Stimulated activated CD4-positive, alpha-beta T cell treated with anti-CD3 and anti-CD28 coated beads, Interleukin-15, amount 100 ng/mL, for 24 hours (primary cell): ENCODE results near the gene GMDS.

Experiments
- DNase-seq: peaks from one replicate; pipeline ENCODE4 v3.0.0-alpha.2; 2020

The GMDS gene

DNA sequence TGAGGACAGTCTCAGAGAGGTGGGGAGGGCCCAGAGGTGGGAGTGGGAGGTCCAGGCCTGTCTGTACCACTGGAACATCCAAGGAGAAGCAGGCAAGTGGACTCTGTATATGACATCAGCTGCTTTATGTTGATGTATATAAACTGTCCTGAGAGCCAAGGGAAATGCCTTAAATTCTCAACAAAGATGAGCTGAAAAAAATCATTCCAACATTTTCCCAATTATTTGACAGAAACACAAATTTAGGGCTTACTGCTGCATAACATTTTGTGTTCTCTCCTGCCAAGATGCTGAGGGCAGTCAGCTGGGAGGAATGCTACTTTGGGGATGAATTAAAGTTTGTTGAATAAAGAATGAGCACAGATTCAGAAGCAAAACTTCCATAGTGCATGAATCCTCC is 582.9 kb downstream of the GMDS start:
- no peak for DNase-seq

DNA sequence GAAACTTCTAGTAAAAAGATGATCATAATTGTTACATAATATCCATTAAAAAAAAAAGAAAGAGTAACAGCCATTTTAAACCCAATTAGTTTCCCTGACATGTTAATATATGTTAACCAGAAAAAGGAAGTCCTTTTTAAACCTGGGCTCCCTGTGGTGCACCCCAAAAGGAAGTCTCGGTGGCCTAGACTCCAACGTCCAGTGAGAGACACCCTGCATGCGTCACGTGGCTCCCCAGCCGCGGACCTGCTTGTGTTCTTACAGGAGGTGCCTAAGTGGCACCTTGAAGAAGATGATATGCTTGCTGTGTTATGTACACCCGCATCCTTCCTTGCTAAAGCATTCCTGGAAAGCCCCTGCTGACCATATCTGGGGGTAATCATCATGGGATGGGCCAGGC is 585.6 kb downstream of the GMDS start:
- DNase-seq = no peak

DNA sequence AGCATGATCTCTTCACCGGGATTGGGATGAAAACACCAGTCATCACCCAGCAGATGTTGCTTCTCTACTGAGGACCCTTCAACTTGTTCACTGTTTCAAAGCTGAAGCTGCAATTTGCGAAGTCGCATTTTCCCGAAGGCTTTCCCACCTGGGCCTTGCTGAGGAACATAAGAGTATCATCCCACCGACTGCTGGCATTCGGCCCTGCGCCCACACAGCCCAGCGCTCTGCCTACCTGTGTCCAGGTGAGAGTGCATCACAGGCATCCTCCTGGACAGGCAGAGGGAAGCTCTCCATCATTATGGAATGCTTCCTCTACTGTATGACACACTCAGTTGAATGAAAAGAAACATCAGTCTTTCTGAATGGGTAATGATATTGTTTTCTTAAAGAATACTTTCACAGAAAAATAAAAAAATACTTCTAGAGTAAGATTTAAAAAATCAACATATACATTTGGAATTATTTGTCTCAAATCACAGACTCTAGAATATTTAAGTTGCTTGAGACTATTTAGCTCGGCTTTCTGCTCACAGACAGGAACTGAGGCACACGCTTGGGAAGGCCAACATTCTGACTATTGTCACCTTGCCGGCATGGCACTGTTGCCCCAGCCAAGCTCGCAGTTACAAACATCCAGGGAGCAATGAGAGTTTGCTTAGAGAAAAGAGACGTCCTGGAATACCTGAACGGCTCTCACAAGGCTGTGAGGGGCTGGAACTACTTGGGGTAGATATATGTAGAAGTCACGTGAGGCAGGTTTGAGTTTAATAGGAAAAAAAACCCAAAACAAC is 587.0 kb downstream of the GMDS start:
- no peak for DNase-seq

DNA sequence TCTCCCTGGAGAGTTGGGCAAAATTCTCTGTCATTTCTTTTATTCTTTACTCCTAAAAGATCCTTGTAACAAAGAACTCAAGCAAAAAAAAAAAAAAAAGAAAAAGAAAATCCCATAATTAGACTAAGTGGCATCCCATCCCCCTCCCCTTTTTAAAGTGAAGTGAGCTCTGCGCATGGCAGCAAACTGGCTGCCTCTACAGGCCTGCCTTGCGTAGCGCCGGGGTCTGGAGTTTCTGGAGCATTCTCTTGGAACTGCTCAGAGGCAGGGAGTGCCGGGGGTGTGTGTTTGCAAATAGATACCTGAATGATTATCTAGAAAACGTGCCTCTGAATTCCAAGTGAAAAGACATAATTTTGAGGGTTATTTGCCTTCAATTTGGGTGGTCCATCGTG is 587.6 kb downstream of the GMDS start:
- no peak for DNase-seq

DNA sequence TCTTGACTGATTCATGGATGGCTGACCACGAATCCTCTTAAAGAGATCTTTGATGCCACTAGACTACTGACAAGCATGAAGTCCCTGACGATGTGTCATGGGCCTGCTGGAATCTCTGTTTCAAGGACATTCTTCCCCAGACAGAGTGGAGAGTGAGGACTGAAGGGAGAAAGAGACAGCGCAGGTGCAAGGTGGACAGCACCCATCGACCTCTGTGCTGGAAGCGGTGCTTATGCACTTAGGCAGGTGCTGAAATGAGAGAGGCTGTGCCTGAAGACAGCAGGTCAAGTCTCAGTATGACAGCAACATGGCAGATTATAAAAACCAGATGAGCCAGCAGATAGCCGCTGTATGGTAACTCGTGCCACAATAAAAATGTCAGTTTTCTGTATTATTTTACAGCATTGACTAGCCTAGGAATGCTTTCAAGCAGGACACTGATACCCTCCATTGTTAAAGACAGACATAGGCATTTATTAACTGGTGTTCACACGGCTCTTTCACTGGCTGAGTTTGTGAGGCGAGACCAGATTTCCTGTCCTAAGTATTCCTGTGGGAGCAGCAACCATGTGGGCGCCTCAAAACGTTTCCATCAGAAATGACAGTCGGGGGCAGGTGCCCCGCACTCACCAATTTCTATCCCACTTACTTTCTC is 588.2 kb downstream of the GMDS start:
- DNase-seq = no peak

DNA sequence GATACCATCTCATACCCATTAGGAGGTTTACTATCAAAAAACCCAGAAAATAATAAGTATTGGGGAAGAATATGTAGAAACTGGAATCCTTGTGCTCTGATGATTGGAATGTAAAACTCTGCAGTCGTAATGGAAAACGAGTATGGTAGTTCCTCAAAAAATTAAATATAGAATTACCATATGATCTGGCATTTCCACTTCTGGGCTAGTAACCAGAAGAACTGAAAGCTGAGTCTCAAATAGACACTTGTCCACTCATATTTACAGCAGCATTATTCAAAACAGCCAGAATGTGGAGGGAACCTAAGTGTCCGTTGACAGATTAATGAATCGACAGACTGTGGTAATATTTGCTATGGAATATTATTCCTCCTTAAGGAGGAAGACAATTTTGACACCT is 591.4 kb downstream of the GMDS start:
- DNase-seq = no peak

DNA sequence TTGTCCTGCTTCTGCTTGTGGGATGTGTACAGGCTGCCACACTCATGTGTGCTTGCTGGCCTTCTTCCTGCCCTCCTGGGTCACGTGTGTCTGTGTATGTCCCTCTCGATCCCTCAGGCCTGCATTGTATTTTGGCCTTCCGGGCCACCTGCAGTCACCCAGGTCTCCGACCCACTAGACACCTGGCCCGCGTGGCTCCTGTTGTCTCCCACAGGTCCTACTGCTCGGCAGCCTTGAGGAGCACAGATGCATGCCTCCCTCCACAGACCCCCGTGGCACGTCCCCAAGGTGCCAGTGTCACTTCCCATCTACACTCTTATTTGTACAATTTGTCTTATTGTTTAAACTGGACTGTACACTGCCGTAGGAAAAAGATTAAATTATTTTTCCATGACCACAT is 592.6 kb downstream of the GMDS start:
- no peak for DNase-seq

DNA sequence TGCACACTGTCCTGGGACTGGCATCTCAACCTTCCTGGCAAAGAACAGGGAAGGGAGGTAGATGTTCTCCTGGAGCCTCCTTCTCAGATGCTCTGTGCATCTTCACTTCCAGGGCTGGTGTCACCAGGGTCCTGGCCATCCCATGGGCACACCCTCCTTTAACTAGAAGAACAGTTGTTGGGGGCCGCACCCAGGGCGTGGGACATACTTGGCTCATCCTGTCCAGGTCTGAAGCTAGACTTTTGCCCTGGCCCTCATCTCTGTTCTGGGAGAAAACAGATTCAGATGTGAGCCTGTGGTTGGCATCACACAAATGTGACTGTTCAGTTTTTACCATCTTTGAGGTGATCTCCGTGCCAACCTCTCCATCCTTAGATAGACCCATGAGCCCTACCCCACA is 594.0 kb downstream of the GMDS start:
- no peak for DNase-seq

DNA sequence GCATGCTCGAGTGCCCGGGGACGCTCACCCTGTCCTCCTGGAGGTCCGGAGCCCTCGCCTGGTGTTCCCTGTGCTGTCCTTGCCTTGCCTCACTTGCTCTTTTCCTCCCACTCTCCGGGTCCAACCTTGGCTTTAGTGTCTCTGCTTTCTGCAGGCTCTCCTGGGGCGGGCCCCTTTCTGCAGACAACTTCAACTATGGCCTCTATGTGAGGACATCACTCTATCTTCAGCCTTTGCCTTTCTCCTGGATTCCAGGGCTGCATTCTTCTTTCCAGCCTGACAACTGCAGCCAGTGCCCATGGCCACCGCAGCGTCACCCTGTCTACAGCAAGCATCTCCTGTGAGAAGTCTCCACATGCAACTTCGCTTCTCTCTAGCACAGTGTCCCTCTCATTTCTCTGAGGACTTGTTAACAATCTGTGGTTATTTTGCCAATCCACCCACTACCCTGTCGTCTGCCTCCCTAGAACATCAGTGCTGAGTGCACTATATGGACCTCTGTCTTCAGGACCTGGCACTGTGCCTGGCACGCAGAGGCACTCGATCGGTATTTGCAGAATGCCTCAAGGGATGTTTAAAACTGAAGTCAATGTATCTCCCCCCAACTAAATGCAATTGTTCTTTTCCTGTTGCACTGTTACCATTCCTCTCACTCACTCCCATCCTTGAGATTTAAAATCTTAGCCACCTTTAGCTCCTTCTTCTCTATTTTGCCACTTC is 599.8 kb downstream of the GMDS start:
- DNase-seq = no peak

DNA sequence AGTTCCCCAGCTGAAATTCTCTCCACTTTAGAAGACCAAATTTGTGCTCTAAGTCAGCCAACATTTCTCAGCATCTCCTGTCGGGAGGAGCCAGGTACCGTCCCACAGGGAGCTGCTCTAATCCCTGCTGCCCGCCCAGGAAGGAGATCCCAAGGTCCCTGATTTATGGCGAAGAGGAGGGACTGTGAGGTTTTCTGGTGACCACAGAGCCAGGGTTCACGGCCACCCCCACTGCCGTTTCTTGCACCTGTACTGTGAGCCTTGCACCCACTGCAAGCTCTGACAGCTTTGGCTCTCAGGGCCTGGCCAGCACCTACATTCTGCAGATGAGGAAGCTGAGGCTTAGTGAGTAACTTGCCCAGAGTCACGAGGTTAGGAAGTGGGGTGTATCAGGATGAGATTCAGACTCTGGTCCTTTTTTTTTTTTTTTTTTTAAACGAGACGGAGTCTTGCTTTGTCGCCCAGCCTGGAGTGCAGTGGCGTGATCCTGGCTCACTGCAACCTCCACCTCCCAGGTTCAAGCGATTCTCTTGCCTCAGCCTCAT is 600.8 kb downstream of the GMDS start:
- DNase-seq = no peak

DNA sequence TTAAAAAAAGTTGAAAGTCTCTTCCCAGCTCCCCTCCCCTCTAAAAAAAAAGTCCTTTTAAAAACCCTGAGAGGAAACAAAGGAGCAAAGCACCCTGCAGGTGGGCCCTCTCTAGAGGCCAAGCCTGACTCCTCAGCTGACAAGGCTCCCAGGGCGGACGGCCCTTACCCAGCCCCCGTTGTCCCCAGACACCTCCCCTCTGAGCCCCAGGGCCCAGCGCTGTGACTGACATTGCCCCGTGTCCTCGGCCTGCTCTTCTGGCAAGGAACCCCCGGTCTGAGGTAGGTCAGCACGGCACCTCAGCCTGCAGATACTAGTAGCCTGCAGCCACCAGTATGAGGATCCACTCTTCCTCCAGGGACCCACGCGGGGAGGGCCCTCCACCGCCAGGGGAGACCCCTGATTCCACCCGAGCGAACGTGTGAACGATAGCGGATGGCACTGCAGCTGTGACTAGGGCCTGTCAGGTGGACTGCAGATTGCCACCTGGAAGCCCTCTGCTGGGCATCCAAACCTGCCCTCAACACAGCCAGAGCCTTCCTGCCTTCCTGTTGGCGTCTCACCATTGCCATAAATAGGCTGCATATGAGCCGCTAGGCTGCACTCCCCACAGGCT is 601.5 kb downstream of the GMDS start:
- DNase-seq = no peak

DNA sequence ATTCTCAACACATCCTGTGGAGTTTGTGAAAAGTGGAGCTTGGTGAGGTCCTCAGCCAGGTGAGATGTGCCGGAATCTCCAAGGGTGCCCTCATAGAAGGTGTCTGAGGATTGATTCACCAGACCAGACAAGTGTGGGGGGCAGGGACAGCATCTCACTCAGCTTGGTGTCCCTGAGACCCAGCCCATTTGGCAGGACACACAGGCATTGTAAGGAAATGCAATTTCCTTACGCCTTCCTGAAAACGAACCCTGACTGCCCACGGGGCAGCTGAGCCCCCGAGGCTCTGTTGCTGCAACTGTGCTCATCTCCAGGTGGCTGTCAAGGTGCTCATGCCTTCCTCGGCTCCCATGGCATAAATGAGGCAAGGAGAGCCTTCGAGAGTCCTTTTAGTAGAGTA is 602.3 kb downstream of the GMDS start:
- DNase-seq = no peak

DNA sequence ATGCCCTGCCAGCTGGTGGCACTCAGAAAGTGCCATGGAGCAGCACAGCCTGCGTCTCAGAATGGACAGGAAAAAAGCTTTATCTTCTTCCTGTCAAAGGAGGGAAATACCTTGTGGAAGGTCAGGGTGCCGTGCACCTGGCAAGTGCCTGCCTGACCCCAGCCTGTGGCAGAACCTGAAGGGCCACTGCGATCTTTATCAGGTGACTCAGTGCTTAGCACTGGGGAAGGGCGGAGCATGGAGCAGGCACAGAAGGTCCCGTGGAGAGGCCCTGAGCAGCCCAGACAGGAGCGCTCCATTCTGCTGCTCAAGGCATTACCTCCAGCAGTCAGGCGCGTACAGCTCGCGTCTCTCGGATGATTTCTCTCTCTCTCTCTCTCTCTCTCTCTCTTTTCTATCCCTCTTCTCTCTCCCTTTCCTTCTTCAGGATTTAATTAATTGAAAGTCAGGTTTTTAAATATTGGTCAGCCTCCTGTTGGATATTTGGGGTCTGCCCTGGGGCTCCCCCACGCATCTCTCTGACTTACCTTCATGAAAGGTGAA is 604.0 kb downstream of the GMDS start:
- no peak for DNase-seq

DNA sequence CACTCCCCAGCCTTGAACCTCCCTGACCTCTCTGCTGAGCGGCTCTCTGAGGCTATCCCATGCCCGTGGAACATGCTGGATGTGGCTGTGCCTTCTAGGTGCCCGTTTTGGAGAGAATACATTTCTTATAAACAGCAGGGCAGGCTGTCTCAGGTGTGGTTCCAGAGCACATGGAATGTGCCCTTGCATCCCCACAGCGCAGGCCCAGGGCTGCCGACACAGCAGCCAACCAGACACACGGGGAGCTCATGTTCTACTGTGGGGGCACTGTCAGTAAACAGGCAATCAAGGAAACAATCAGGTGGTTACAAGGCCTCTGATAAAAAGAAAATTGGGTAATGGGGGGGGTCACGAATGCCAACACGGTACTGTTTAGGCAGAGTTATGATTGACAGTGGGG is 604.9 kb downstream of the GMDS start:
- no peak for DNase-seq

DNA sequence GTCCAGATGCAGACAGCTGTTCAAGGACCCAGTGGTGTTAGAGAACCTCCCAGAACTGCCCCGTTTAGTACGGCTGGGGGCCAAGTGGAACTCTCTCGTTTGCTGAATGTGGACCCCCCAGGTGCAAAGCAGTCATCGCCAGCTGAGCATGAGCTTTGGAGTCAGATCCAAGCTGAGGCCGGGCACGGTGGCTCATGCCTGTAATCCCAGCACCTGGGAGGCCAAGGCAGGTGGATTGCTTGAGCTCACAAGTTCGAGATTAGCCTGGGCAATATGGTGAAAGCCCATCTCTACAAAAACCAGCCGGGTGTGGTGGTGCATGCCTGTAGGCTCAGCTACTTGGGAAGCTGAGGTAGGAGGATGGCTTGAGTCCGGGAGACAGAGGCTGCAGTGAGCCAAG is 606.0 kb downstream of the GMDS start:
- no peak for DNase-seq

DNA sequence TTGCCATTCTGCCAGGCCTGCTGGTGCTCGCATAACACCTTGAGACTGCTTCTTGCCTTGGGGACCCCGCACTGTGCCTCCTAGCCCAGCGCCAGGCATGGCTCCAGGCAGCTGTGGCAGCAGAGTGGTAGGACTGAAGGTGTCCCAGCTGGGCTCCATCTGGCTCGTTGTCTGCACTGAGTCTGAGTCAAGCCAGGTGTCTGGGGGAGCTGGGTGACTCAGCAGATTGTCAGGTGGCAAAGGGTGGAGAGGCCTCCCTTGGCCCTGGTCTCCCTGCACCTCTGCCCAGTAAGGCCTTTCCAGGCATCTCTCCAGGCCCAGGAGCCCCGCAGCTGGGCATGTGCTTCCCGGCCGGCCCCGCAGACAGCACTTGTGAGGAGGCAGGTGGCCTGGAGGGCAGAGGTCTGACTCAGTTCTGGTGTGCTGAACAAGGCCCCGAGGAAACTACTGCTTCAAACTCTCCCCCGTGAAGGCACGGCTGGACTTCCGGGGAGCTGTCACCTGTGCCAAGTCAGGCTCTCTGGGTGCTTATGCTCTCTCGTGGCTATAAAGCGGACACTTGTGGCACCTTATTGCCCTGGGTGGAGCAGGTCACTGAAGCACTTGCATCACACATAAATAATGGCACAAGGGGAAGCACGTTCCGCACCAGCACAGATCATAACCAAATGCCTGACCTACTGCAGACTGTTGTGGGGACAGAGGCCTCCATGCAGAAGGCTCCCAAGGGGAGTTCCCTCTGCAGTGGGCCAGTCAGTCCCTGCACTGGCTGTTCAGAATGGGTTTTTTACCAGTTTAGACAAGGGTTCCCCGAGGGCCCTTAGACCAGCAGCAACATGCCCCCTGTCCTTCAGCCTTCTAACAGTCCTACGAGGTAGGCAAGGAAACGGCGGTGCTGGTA is 608.2 kb downstream of the GMDS start:
- DNase-seq = no peak

DNA sequence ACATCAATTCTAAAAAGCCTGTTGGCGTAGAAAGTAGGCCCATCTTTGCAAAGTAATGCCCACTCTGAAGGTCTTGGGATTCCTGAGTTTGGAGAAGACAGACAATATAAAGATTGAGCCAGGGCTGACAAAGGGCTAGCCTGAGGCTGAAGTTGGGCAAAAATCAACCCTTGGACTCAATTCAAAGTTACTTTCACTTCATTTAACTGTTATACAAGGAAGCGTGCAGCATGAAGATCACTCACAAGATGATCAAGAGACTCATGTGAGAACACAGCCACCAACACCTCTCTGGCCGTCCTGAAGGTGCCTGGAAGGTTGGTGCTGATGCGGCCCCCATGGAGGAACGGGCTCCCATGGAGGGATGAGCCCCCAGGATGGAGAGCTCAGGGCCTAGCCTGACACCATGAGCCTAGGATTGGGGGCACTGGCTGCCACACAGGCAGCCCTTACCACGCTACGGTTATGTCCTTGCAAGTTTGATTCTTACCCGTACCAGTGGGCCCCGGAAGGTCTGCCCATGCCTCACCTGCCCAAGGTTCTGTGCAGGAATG is 609.1 kb downstream of the GMDS start:
- DNase-seq = no peak

DNA sequence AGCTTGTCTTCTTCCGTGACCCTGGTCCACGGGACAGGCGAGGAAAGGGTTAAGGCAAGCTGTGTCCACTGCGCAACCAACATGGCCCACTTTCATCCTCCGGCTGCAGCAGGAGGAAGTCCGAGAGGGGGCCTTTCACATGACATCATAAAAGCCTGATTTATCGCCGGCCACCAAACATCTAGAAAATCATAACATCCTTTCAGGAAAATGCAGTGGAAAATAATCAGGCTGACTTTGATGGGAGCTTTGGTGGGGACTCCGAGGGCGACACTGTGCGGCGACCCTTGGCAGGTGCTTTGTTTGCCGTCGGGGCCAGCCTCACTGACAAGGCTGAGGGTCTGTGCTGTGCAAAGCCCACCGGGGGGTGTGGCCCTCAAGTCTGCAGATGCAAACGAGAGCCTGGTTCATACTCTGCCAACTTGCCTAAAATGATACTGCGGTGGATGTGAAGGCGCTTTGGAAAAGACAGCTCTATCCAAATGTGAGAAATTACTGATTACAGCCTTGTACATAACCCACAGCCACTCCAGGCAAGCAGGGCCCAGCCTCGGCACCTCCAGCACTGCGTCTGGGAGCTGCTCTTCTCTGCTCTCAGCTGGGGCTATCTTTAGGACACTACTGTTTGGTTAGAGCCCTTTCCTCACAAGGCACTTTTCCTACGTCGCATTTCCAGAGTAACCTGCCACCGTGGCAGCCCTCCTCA is 609.9 kb downstream of the GMDS start:
- DNase-seq = no peak

DNA sequence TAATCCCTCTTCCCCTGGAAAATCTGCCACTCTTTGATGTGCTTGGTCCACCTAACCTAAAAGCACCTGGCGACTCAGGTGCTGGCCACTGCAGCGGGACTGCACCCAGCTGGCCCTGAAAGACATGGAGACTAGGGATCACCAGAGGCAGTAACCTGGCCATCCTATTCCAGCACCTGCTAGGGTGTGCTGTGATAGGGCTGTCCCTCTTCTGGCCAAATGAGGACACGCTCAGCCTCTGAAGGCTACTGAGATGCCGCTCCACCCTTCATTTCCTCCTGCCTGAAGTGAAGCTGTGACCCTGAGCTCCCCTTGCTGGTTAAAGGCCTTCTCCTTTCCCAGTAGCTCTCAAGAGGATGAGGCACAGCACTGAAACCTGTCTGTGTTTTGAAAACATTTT is 611.3 kb downstream of the GMDS start:
- DNase-seq = no peak

DNA sequence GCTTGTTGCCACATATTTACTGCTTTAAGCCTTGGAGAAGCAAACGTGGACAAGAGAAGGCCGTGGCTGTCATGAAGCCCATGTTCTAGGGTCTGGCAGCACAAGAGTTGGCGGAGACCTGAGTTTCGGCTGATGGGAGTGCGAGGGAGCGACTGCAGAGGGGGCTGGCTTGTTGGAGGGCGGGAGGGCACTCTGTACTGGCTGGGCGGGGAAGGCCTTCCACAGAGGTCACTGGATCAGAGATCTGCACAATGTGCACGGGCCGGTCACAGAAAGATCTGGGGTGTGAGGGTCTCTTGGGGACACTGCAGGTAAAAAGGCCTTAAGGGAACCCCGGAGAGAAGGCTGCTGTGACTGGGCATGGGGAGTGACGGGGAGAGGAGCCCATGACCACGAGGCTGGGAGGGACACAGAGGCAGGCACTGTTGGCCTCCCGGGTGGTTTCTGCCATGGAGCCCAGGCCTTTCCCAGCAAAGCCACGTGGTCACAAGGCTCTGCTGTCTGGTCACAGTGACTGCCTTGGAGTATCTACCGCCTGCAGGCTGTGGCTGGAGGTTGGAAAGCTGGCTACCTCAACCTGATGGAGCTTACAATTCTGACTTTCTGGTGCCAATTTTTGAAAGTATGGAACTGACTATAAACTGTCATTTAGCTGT is 611.9 kb downstream of the GMDS start:
- DNase-seq = no peak

DNA sequence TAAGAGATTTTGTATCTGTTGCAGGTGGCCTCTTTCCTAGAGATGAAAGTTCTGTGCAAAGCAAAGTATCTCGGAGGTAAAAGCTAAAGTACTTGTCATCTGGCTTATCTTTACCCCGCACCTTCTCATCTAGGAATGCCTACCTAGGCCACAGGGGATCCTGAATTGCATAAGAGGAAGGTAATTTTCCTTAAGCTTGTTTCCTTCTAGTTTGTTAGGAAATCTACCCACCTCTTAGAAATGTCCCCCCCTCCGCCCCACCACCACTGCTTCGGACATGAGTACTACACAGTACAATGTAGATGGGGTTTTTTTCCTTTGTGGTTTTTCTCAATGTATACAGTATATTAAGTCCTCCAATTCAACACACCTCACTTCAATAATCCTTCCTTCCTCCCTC is 614.2 kb downstream of the GMDS start:
- DNase-seq = no peak
